ENCODE measurements around the gene POLR2C. TPM values are rescaled to one million over a fixed set of nuclear protein-coding genes. Genes with fewer than 3 reads are reported as not detected.

The POLR2C gene
- total and polyA plus RNA-seq, 10 of the 15 experiments (the other 5 are each of a cell fraction or from before 2014, with no cell fraction given) = 26.9 to 93.0 (median 57.8) TPM

GRCh38 chr16:57422026-57422944, 40.2 kb upstream of the POLR2C start:
- in situ Hi-C loops (cut with MboI) = no loop called here
- no TSS peak for BruUV-seq (replicated peaks)
- RAD21 ChIA-PET (ENCODE audit: unreplicated experiment) = interaction anchor here (1.0 to 7.5 kb wide), 2 partner anchors 97 to 122 kb away, joined by 4 to 293 read pairs; no protein-coding TSS in a partner anchor
- no peak for FAIRE-seq
- intact Hi-C loops (cut with micrococcal nuclease; ENCODE audit: unreplicated experiment) = loop anchor here (1.0 to 2.0 kb wide), 2 partner anchors 89 to 122 kb away; no protein-coding TSS in a partner anchor
- Histone ChIP-seq H2AFZ (ENCODE audit: control insufficient read depth, low read depth, low read length) (no peak overlapping the region), H3K9me3 (replicated peaks; ENCODE audit: control insufficient read depth, insufficient read depth, low read length) (no peaks in the 10 kb centered on the region), H3K27ac (ENCODE audit: control insufficient read depth, insufficient read depth) (no peak overlapping the region), H3K27me3 (replicated peaks in 1 of 2; ENCODE audit: control insufficient read depth in 2 of 2, insufficient read depth in 2 of 2, low read length in 1 of 2) (no peaks in the 10 kb centered on the region), H3K79me2 (ENCODE audit: control insufficient read depth, insufficient read depth, low read length) (no peaks in the 10 kb centered on the region), H3K36me3 (ENCODE audit: control insufficient read depth in 2 of 2, insufficient read depth in 2 of 2, low read length in 1 of 2) (no peaks in the 10 kb centered on the region), H4K20me1 (ENCODE audit: control insufficient read depth, insufficient read depth) (no peaks in the 10 kb centered on the region), H3K4me1 (ENCODE audit: control insufficient read depth, insufficient read depth, low read length) (peaks cover 4% of the 10 kb centered on the region), H3K4me3 (no peak overlapping the region), H3K4me2 (ENCODE audit: control insufficient read depth, insufficient read depth) (no peak overlapping the region), H3K9ac (ENCODE audit: control insufficient read depth, insufficient read depth, low read length) (no peak overlapping the region)
- POLR2A ChIA-PET = interaction anchor here (0.5 to 1.1 kb wide), 3 partner anchors 21 to 571 kb away, joined by 3 to 5 read pairs (median 3); no protein-coding TSS in a partner anchor
- no peak for DNase-seq (ENCODE audit: low read depth, low spot score)
- CTCF ChIA-PET = interaction anchor here (0.6 to 14.6 kb wide), 14 partner anchors 8 to 256 kb away, joined by 3 to 632 read pairs (median 3); partner anchors contain the start of genes CIAPIN1, COQ9 and POLR2C
- TF ChIP-seq, protein P1, sequence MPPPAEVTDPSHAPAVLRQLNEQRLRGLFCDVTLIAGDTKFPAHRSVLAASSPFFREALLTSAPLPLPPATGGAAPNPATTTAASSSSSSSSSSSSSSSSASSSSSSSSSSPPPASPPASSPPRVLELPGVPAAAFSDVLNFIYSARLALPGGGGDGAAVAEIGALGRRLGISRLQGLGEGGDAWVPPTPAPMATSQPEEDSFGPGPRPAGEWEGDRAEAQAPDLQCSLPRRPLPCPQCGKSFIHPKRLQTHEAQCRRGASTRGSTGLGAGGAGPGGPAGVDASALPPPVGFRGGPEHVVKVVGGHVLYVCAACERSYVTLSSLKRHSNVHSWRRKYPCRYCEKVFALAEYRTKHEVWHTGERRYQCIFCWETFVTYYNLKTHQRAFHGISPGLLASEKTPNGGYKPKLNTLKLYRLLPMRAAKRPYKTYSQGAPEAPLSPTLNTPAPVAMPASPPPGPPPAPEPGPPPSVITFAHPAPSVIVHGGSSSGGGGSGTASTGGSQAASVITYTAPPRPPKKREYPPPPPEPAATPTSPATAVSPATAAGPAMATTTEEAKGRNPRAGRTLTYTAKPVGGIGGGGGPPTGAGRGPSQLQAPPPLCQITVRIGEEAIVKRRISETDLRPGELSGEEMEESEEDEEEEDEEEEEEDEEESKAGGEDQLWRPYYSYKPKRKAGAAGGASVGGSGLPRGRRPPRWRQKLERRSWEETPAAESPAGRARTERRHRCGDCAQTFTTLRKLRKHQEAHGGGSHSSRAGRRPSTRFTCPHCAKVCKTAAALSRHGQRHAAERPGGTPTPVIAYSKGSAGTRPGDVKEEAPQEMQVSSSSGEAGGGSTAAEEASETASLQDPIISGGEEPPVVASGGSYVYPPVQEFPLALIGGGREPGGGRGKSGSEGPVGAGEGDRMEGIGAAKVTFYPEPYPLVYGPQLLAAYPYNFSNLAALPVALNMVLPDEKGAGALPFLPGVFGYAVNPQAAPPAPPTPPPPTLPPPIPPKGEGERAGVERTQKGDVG (CRISPR knock-in tag; IDR thresholded peaks at IDR 0.05) = no peak
- TF ChIP-seq CTCF (IDR thresholded peaks at IDR 0.05 in 2 of 3, conservative IDR thresholded peaks at IDR 0.05 in 1 of 3; ENCODE audit: control insufficient read depth in 2 of 3, extremely low read depth in 1 of 3, insufficient read depth in 1 of 3, low read depth in 3 of 3, low read length in 3 of 3) (peak; percentile 48 to 62 (median 62); a peak in 5 of 6 replicates), SMC3 (IDR thresholded peaks at IDR 0.05; ENCODE audit: borderline replicate concordance, low read length) (peak; percentile 55; the same call in 1 of the 2 replicates), RAD21 (IDR thresholded peaks at IDR 0.05; ENCODE audit: insufficient read depth, low read depth, low read length) (peak; percentile 71)
- SMC1A ChIA-PET (ENCODE audit: uncharacterized antibody, unreplicated experiment) = interaction anchor here (0.7 to 2.4 kb wide), 6 partner anchors 25 to 125 kb away, joined by 3 to 16 read pairs (median 4); partner anchors contain the start of gene CIAPIN1
- peak; percentile 49 for ATAC-seq
- 59% methylated on average over 10 of the region's 10 CpGs for WGBS (ENCODE audit: insufficient coverage, insufficient replicate concordance, low lambda C conversion rate, missing lambda C conversion rate)
